Uterus (tissue), 2 donors: ENCODE data around the gene KCNJ18.
"Not testable (repeated sequence)": the region's sequence is repeated elsewhere in the genome, so short reads cannot be mapped to it uniquely, and the experiment has no call there.

Source experiments
- CTCF ChIP-seq, 4 experiments: fragments of 200-600 bp in 2 of 4; fragments of 450-650 bp in 2 of 4; sonication (generic) in 2 of 4; IDR thresholded peaks; one replicate each; pipeline ENCODE4 v1.5.1; 2016 to 2019; ENCODE audit warnings: antibody characterized with exemption in 4 of 4, mild to moderate bottlenecking in 2 of 4, moderate library complexity in 1 of 4
- POLR2A ChIP-seq, 2 donors: fragments of 450-650 bp; IDR thresholded peaks; one replicate each; pipeline ENCODE4 v1.6.1; 2016; ENCODE audit warnings: antibody characterized with exemption in 2 of 2, mild to moderate bottlenecking in 1 of 2, moderate library complexity in 1 of 2

GRCh38 chr17:21675739-21676130 lies 16.6 kb upstream of the KCNJ18 start:
- TF ChIP-seq CTCF, POLR2A (IDR thresholded peaks at IDR 0.05): not testable (repeated sequence)
